BE2C (cell line): ENCODE measurements around the gene KAT14.
"Not testable (repeated sequence)": the region's sequence is repeated elsewhere in the genome, so short reads cannot be mapped to it uniquely, and the experiment has no call there.

Experiments
- DNase-seq: peaks from one replicate; pipeline ENCODE4 v3.0.0-alpha.2; 2020
- H3K27me3 ChIP-seq: fragments of 250-450 bp; sonication (Bioruptor Pico); 2 replicates; pipeline ENCODE4 v1.5.1; 2020; ENCODE audit warnings: mild to moderate bottlenecking
- H3K36me3 ChIP-seq: fragments of 250-450 bp; sonication (Bioruptor Pico); 2 replicates; pipeline ENCODE4 v1.5.1; 2020; ENCODE audit warnings: mild to moderate bottlenecking
- H3K4me1 ChIP-seq: fragments of 250-450 bp; sonication (Bioruptor Pico); 2 replicates; pipeline ENCODE4 v1.5.1; 2020
- H3K4me3 ChIP-seq: 2 replicates; pipeline ENCODE4 v1.5.1; 2011; ENCODE audit warnings: low read depth, low read length
- H3K9me3 ChIP-seq: fragments of 250-450 bp; sonication (Bioruptor Pico); 2 replicates; pipeline ENCODE4 v1.5.1; 2020
- TF ChIP-seq, protein P1 (sequence below): IDR thresholded peaks from 2 replicates; pipeline ENCODE4 v1.5.1; 2012; ENCODE audit warnings: mild to moderate bottlenecking, low read depth, low read length

KAT14 gene

DNA sequence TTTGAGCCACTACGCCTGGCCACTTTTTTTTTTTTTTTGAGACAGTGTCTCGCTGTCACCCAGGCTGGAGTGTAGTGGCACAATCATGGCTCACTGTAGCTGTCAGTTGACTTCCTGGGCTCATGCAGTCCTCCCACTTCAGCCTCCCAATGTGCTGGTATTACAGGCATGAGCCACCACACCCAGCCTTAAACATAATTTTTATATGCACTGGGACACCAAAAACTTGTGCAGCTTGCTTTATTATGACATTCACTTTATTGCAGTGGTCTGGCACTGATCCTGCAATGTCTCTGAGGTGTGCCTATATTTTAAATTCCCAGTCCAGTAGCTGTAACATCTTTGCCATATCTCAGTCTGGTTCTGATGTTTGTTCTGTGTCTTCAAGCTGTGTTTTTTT, 34.7 kb downstream of the KAT14 start:
- H3K27me3 ChIP-seq = no peaks in the 10 kb centered on the region
- H3K36me3 ChIP-seq = peaks cover 24% of the 10 kb centered on the region
- no peak overlapping the region for H3K4me3 ChIP-seq
- TF ChIP-seq, protein P1, sequence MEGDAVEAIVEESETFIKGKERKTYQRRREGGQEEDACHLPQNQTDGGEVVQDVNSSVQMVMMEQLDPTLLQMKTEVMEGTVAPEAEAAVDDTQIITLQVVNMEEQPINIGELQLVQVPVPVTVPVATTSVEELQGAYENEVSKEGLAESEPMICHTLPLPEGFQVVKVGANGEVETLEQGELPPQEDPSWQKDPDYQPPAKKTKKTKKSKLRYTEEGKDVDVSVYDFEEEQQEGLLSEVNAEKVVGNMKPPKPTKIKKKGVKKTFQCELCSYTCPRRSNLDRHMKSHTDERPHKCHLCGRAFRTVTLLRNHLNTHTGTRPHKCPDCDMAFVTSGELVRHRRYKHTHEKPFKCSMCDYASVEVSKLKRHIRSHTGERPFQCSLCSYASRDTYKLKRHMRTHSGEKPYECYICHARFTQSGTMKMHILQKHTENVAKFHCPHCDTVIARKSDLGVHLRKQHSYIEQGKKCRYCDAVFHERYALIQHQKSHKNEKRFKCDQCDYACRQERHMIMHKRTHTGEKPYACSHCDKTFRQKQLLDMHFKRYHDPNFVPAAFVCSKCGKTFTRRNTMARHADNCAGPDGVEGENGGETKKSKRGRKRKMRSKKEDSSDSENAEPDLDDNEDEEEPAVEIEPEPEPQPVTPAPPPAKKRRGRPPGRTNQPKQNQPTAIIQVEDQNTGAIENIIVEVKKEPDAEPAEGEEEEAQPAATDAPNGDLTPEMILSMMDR = no peak
- DNase-seq = no peak
- no peaks in the 10 kb centered on the region for H3K4me1 ChIP-seq
- H3K9me3 ChIP-seq = no peaks in the 10 kb centered on the region

DNA sequence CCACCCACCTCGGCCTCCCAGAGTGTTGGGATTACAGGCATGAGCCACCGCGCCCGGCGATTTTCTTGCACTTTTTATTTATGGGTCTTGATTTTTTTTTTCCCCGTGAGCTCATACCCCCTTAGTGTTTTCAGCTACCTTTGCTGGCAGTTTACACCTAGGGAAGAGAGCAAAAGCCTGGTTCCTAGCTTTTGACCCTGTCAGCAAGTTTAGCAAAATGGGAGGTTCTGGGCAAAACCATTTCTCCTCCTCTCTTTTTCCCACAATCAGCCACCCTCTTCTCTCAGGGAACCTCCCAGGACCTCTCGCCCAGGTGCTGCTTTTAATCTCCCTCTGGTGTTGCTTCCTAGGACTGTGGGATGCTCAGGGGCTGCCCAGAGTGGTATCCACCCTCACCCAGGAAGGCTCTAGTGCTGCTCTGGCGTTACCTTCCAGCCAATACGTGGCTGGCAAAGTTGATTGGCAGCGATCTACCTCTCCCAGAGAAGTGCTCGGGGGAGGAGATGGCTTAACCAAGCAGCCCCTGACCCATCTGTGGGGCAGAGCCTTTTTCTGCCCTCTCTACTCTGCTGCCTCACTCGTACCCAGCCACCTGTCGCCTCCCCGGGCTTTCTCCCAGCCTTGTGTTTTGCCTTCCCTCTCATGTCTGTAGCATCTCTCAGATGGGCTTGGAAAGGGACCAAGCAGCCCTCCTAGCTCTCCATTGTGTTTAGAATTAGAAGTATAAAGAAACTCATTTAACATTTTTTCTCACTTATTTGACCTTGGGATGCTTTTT, 37.4 kb downstream of the KAT14 start:
- TF ChIP-seq, protein P1 = no peak
- peaks cover 17% of the 10 kb centered on the region for H3K36me3 ChIP-seq
- H3K4me3 ChIP-seq = no peak overlapping the region
- DNase-seq = no peak
- H3K27me3 ChIP-seq = no peaks in the 10 kb centered on the region
- H3K4me1 ChIP-seq = no peaks in the 10 kb centered on the region
- no peaks in the 10 kb centered on the region for H3K9me3 ChIP-seq

DNA sequence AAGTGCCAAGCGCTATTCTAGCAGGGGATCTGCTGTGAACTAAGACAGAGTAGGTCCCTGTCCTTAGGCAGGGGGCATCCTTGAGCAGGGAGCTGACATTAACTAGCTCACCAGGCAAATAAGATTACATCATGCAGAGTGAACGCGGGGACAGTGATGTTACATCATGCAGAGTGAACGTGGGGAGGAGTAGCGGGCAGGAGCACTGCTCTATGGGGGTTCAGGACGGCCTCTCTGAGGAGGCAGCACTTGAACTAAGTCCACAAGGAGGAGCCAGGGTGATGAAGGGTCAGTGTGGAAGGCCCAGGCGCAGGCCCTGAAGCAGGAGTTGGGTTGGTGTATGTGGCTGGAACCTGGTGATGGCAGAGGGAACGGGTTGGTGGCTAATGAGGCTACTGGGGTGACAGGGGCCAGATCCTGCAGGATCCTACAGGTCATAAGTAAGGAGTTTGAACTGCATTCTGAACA, 38.7 kb downstream of the KAT14 start:
- H3K9me3 ChIP-seq = no peaks in the 10 kb centered on the region
- H3K36me3 ChIP-seq = peaks cover 19% of the 10 kb centered on the region
- TF ChIP-seq, protein P1 = no peak; the same call in 1 of the 2 replicates
- no peak overlapping the region for H3K4me3 ChIP-seq
- no peaks in the 10 kb centered on the region for H3K27me3 ChIP-seq
- no peak for DNase-seq
- H3K4me1 ChIP-seq = no peaks in the 10 kb centered on the region

DNA sequence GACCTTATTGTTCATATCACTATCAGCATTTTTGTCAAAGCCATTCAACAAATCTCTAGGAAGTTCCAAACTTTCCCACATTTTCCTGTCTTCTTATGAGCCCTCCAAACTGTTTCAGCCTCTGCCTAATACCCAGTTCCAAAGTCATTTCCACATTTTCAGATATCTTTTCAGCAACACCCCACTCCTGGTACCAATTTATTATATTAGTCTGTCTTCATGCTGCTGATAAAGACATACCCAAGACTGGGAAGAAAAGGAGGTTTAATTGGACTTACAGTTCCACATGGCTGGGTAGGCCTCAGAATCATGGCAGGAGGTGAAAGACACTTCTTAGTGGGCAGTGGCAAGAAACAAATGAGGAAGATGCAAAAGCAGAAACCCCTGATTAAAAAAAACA, 42.7 kb downstream of the KAT14 start:
- not testable (repeated sequence) for H3K9me3 ChIP-seq, H3K4me1 ChIP-seq, DNase-seq, H3K27me3 ChIP-seq, H3K4me3 ChIP-seq
- peaks cover 30% of the 10 kb centered on the region for H3K36me3 ChIP-seq

DNA sequence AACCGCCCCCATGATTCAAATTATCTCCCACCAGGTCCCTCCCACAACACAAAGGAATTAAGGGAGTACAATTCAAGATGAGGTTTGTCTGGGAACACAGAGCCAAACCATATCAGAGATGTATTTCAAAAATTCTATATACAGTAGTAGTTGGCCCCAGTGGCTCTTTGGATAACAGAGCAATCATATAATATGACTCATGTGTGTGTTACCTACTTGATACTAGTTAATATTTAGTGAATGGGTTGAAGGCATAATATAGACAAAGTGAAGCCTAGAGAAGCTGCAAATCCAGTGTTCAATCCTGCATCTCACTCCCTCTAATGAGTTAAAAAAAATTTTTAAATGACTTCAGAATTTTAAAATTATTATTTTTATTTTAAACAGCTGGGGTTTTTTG, 43.2 kb downstream of the KAT14 start:
- no peaks in the 10 kb centered on the region for H3K27me3 ChIP-seq
- no peak overlapping the region for H3K4me3 ChIP-seq
- H3K9me3 ChIP-seq = no peaks in the 10 kb centered on the region
- no peak for DNase-seq
- H3K36me3 ChIP-seq = peaks cover 32% of the 10 kb centered on the region
- TF ChIP-seq, protein P1 = no peak
- no peaks in the 10 kb centered on the region for H3K4me1 ChIP-seq

DNA sequence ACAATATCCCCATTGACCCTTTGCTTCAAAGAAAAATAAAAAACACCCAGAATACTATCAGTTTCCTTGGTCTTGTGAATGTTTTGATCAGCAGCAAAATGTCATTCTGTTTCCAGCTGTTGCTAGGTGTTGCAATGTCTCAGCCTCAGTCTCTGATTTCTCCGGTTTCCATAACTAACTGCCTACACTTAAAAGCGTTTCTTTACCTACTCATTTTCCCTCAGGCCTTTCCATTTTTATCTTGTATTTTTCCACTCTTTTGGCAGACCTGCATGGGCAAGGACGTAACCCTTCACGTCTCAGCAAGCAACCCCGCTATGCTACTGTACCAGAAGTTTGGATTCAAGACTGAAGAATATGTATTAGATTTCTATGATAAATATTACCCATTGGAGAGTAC, 49.4 kb downstream of the KAT14 start:
- Histone ChIP-seq H3K27me3 (no peaks in the 10 kb centered on the region), H3K36me3 (peaks cover 39% of the 10 kb centered on the region), H3K9me3 (no peaks in the 10 kb centered on the region), H3K4me1 (no peaks in the 10 kb centered on the region), H3K4me3 (no peak overlapping the region)
- TF ChIP-seq, protein P1 = no peak
- DNase-seq = no peak
